Mammary epithelial cell (primary cell): ENCODE results near the gene MRM3.

ENCODE experiments used
- CTCF ChIP-seq, 2 donors: IDR thresholded peaks in 1 of 2; conservative IDR thresholded peaks in 1 of 2; 2 replicates each; pipeline ENCODE4 v1.5.1; 2011 to 2012; ENCODE audit warnings: inconsistent platforms in 2 of 2, low read length in 2 of 2, mild to moderate bottlenecking in 2 of 2, control low read depth in 1 of 2, low read depth in 1 of 2; ENCODE audit not compliant: insufficient read depth in 1 of 2; ENCODE audit errors: extremely low read depth in 1 of 2
- EZH2 ChIP-seq: IDR thresholded peaks from 2 replicates; pipeline ENCODE4 v1.6.1; 2012; ENCODE audit warnings: low read length, inconsistent platforms, borderline replicate concordance

- TF ChIP-seq CTCF (conservative IDR thresholded peaks at IDR 0.05 in 1 of 2, IDR thresholded peaks at IDR 0.05 in 1 of 2; ENCODE audit: extremely low read depth in 1 of 2, insufficient read depth in 1 of 2, low read depth in 1 of 2, low read length in 2 of 2) (no peak), EZH2 (no peak)
These were observed 29.4 kb upstream of the MRM3 start for GRCh38 chr17:752620-753219.
